HUES48 (cell line): Measurements from ENCODE around the gene ATP9B.
"Not testable (repeated sequence)": the region's sequence is repeated elsewhere in the genome, so short reads cannot be mapped to it uniquely, and the experiment has no call there.

Experiments used
- H3K27ac ChIP-seq: one replicate; pipeline ENCODE4 v1.7.0; 2013; ENCODE audit warnings: low read depth, low read length, inconsistent platforms
- H3K27me3 ChIP-seq: 2 replicates; pipeline ENCODE4 v1.6.1; 2013; ENCODE audit warnings: mild to moderate bottlenecking, low read length; ENCODE audit not compliant: control insufficient read depth, insufficient read depth
- H3K36me3 ChIP-seq: 2 replicates; pipeline ENCODE4 v1.6.1; 2013; ENCODE audit warnings: low read length; ENCODE audit not compliant: control insufficient read depth, insufficient read depth
- H3K4me1 ChIP-seq: 2 replicates; pipeline ENCODE4 v1.6.1; 2013; ENCODE audit warnings: mild to moderate bottlenecking, low read length; ENCODE audit not compliant: control insufficient read depth, insufficient read depth
- H3K4me3 ChIP-seq: 2 replicates; pipeline ENCODE4 v1.5.1; 2013; ENCODE audit warnings: mild to moderate bottlenecking, low read depth, low read length
- H3K9ac ChIP-seq: 2 replicates; pipeline ENCODE4 v1.6.1; 2013; ENCODE audit warnings: mild to moderate bottlenecking, low read depth, low read length, moderate library complexity
- H3K9me3 ChIP-seq: 2 replicates; pipeline ENCODE4 v1.6.1; 2013; ENCODE audit warnings: low read length; ENCODE audit not compliant: control insufficient read depth, insufficient read depth

ATP9B gene

GRCh38 chr18:79071503-79072210 lies 2.5 kb downstream of the ATP9B start:
- H3K9ac ChIP-seq: no peak overlapping the region

GRCh38 chr18:79072655-79073054 lies 3.5 kb downstream of the ATP9B start:
- H3K4me3 ChIP-seq, H3K27ac ChIP-seq, H3K4me1 ChIP-seq, H3K9ac ChIP-seq, H3K36me3 ChIP-seq, H3K27me3 ChIP-seq: not testable (repeated sequence)
- H3K9me3 ChIP-seq: peaks cover 21% of the 10 kb centered on the region

More at GRCh38 chr18:79071503-79072210, 2.5 kb downstream of the ATP9B start:
- Histone ChIP-seq H3K36me3 (no peaks in the 10 kb centered on the region), H3K4me3 (no peak overlapping the region), H3K4me1 (no peaks in the 10 kb centered on the region), H3K27me3 (peaks cover 18% of the 10 kb centered on the region), H3K27ac (no peak overlapping the region), H3K9me3 (peaks cover 21% of the 10 kb centered on the region)

- Histone ChIP-seq H3K4me1 (0 out of 2 replicates have a peak, but pooled peaks cover 6% of the 10 kb centered on the region), H3K9ac (no peak overlapping the region), H3K27me3 (no peaks in the 10 kb centered on the region), H3K9me3 (peaks cover 10% of the 10 kb centered on the region; the same call in 1 of the 2 replicates), H3K27ac (no peak overlapping the region), H3K4me3 (no peak overlapping the region), H3K36me3 (no peaks in the 10 kb centered on the region)
Observed at GRCh38 chr18:79077181-79077580, 8.0 kb downstream of the ATP9B start.

- H3K27me3 ChIP-seq, H3K9ac ChIP-seq, H3K9me3 ChIP-seq, H3K4me3 ChIP-seq, H3K4me1 ChIP-seq, H3K27ac ChIP-seq, H3K36me3 ChIP-seq: not testable (repeated sequence)
Observed at GRCh38 chr18:79078791-79079190, 9.6 kb downstream of the ATP9B start.

- H3K9ac ChIP-seq: no peak overlapping the region
- H3K27ac ChIP-seq: no peak overlapping the region
- no peaks in the 10 kb centered on the region for H3K9me3 ChIP-seq
- no peaks in the 10 kb centered on the region for H3K36me3 ChIP-seq
- H3K27me3 ChIP-seq: no peaks in the 10 kb centered on the region
- H3K4me1 ChIP-seq: peaks cover 30% of the 10 kb centered on the region
- H3K4me3 ChIP-seq: no peak overlapping the region
Observed at GRCh38 chr18:79092874-79093273, 23.7 kb downstream of the ATP9B start.

- H3K4me1 ChIP-seq: peaks cover 30% of the 10 kb centered on the region
Observed at GRCh38 chr18:79093986-79094385, 24.8 kb downstream of the ATP9B start.

GRCh38 chr18:79095216-79095615 lies 26.0 kb downstream of the ATP9B start:
- no peaks in the 10 kb centered on the region for H3K9me3 ChIP-seq
- no peaks in the 10 kb centered on the region for H3K27me3 ChIP-seq
- H3K9ac ChIP-seq: no peak overlapping the region
- no peak overlapping the region; the same call in 1 of the 2 replicates for H3K4me3 ChIP-seq
- H3K36me3 ChIP-seq: peaks cover 6% of the 10 kb centered on the region; the same call in 1 of the 2 replicates
- H3K27ac ChIP-seq: no peak overlapping the region
- H3K4me1 ChIP-seq: peaks cover 30% of the 10 kb centered on the region

More at GRCh38 chr18:79093986-79094385, 24.8 kb downstream of the ATP9B start:
- H3K9ac ChIP-seq: no peak overlapping the region
- no peaks in the 10 kb centered on the region for H3K9me3 ChIP-seq
- H3K36me3 ChIP-seq: peaks cover 6% of the 10 kb centered on the region; the same call in 1 of the 2 replicates
- no peak overlapping the region for H3K4me3 ChIP-seq
- H3K27ac ChIP-seq: no peak overlapping the region
- no peaks in the 10 kb centered on the region for H3K27me3 ChIP-seq

- no peak overlapping the region for H3K4me3 ChIP-seq
Observed at GRCh38 chr18:79100944-79101343, 31.8 kb downstream of the ATP9B start.

GRCh38 chr18:79102886-79103285 lies 33.7 kb downstream of the ATP9B start:
- no peak overlapping the region for H3K27ac ChIP-seq
- H3K36me3 ChIP-seq: peaks cover 6% of the 10 kb centered on the region; the same call in 1 of the 2 replicates
- H3K9ac ChIP-seq: no peak overlapping the region
- H3K4me3 ChIP-seq: no peak overlapping the region
- no peaks in the 10 kb centered on the region for H3K9me3 ChIP-seq
- H3K4me1 ChIP-seq: no peaks in the 10 kb centered on the region
- H3K27me3 ChIP-seq: no peaks in the 10 kb centered on the region

More at GRCh38 chr18:79100944-79101343, 31.8 kb downstream of the ATP9B start:
- Histone ChIP-seq H3K27me3 (no peaks in the 10 kb centered on the region), H3K9me3 (no peaks in the 10 kb centered on the region), H3K4me1 (peaks cover 6% of the 10 kb centered on the region; the same call in 1 of the 2 replicates), H3K27ac (no peak overlapping the region), H3K36me3 (peaks cover 6% of the 10 kb centered on the region; the same call in 1 of the 2 replicates), H3K9ac (no peak overlapping the region)

- Histone ChIP-seq H3K4me3 (no peak overlapping the region), H3K27me3 (no peaks in the 10 kb centered on the region), H3K9ac (no peak overlapping the region), H3K27ac (no peak overlapping the region), H3K4me1 (no peaks in the 10 kb centered on the region), H3K36me3 (no peaks in the 10 kb centered on the region), H3K9me3 (no peaks in the 10 kb centered on the region)
Observed at GRCh38 chr18:79104137-79104536, 34.9 kb downstream of the ATP9B start.

GRCh38 chr18:79105455-79105854 lies 36.3 kb downstream of the ATP9B start:
- H3K36me3 ChIP-seq: no peaks in the 10 kb centered on the region
- H3K27me3 ChIP-seq: no peaks in the 10 kb centered on the region
- no peak overlapping the region for H3K27ac ChIP-seq
- no peak overlapping the region for H3K9ac ChIP-seq
- H3K4me3 ChIP-seq: no peak overlapping the region
- H3K9me3 ChIP-seq: no peaks in the 10 kb centered on the region
- H3K4me1 ChIP-seq: no peaks in the 10 kb centered on the region
